Measurements from ENCODE around the gene AVP. TPM values are rescaled to one million over a fixed set of nuclear protein-coding genes. Genes with fewer than 3 reads are reported as not detected.

AVP gene
- total and polyA plus RNA-seq, 2 of the 13 experiments (the other 11 are each of a cell fraction or from before 2014, with no cell fraction given): 0.12 TPM; not detected in 1

- TF ChIP-seq ZNF44 (CRISPR knock-in tag; IDR thresholded peaks at IDR 0.05) (no peak), ZNF572 (CRISPR knock-in tag; IDR thresholded peaks at IDR 0.05) (0 out of 2 replicates have a peak, but pooled peaks have one; percentile 32), THAP9 (CRISPR knock-in tag; IDR thresholded peaks at IDR 0.05; ENCODE audit: borderline replicate concordance) (no peak), ZNF296 (CRISPR knock-in tag; conservative IDR thresholded peaks at IDR 0.05) (no peak), ZNF512B (CRISPR knock-in tag; IDR thresholded peaks at IDR 0.05; ENCODE audit: borderline replicate concordance) (no peak), NR2F1 (CRISPR knock-in tag; IDR thresholded peaks at IDR 0.05) (no peak), ZNF292 (CRISPR knock-in tag; IDR thresholded peaks at IDR 0.05; ENCODE audit: borderline replicate concordance, low read depth) (0 out of 2 replicates have a peak, but pooled peaks have one; percentile 14), MTERF4 (CRISPR knock-in tag; IDR thresholded peaks at IDR 0.05) (no peak), PAXIP1 (CRISPR knock-in tag; conservative IDR thresholded peaks at IDR 0.05) (peak; percentile 45; the same call in 1 of the 2 replicates), ZNF672 (CRISPR knock-in tag; IDR thresholded peaks at IDR 0.05) (no peak), ZNF343 (CRISPR knock-in tag; IDR thresholded peaks at IDR 0.05) (no peak), ZBTB42 (CRISPR knock-in tag; IDR thresholded peaks at IDR 0.05) (no peak), HBP1 (CRISPR knock-in tag; IDR thresholded peaks at IDR 0.05; ENCODE audit: low read depth) (no peak)
These were observed 30.9 kb upstream of the AVP start (continued) for GRCh38 chr20:3115190-3116107.

Measured in HepG2 (cell line).